GM18519 (cell line): ENCODE results near the gene LMF1.
"Not testable (repeated sequence)": the region's sequence is repeated elsewhere in the genome, so short reads cannot be mapped to it uniquely, and the experiment has no call there.

ENCODE experiments used
- ATAC-seq: cut with Tn5 transposase; IDR thresholded peaks from one replicate; pipeline ENCODE4 v1.9.1; 2021; ENCODE audit warnings: mild to moderate bottlenecking, moderate library complexity; ENCODE audit not compliant: unreplicated experiment, low FRiP score

Gene LMF1

DNA sequence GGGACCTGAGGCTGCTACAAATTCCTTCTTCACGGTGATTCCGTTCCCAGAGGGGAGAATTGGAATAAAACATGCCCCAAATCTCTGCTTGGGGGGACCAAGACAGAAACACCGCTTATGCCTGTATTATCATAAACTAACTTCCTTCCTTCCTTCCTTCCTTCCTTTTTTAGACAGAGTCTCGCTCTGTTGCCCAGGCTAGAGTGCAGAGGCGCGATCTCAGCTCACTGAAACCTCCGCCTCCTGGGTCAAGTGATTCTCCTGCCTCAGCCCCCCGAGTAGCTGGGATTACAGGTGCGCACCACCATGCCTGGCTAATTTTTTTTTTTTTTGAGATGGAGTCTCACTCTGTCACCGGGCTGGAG is 150.8 kb downstream of the LMF1 start:
- not testable (repeated sequence) for ATAC-seq

DNA sequence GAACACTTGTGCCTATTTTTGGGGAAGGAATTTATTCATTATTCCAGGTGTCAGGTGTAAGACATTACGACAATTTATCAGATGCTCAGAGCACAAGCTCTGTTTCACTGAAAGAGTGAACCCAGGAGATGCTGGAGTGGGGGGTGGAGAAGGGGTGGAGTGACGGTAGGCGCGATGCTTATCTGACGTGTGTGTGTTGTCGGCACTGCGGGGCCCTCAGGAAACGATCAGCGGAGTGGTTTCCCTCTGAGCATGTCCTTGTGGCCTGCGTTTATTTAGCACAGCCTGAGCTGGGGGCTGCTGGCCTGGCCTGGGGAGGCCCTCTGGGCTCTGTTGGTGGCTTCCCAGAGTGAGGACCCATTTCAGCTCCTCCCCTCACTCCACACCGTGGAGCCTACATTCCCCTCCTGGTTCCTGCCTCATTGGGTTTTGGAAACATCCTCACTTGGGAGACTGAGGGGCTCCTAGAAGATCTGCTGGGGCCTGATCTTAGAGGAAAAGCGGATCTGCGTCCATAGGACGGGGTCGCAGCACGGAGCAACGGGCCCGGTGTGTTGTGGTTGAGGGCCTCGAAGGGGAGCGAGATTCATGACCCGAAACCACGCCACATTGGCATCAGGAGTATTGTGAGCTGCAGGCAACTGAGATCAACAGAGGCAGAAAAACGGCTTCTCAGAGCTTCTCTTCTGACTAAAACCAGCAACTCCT is 151.3 kb downstream of the LMF1 start:
- ATAC-seq = no peak

DNA sequence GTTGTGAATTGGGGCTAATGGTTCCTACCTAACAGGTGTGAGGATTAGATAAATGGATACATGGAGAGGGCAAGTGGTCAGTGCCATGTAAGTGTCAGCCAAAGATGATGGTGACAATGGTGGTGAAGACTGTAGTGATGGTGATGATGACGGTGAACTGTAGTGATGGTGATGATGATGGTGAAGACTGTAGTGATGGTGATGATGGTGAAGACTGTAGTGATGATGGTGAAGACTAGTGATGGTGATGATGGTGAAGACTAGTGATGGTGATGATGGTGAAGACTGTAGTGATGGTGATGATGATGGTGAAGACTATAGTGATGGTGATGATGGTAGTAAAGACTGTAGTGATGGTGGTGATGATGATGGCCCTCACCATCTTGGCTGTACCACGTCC is 152.2 kb downstream of the LMF1 start:
- ATAC-seq = no peak

DNA sequence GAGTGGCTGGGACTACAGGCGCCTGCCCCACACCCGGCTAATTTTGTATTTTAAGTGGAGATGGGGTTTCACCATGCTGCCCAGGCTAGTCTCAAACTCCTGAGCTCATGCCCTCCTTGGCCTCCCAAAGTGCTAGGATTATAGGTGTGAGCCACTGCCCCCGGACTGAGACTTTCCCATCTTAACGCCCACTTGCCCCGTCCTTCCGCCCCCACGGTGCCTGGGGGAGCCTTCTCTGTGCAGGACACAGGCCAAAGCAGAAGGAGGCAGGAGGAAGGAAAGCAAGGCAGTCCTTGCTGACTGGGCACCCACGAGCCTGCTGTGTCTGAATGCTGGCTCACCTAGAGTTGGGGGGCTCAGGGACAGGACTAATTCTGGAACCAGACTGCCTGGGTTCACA is 152.7 kb downstream of the LMF1 start:
- no peak for ATAC-seq

GRCh38 chr16:817001-817906 is 153.5 kb downstream of the LMF1 start:
- no peak for ATAC-seq

- ATAC-seq = no peak
These were observed 154.9 kb downstream of the LMF1 start for GRCh38 chr16:815861-816260.

DNA sequence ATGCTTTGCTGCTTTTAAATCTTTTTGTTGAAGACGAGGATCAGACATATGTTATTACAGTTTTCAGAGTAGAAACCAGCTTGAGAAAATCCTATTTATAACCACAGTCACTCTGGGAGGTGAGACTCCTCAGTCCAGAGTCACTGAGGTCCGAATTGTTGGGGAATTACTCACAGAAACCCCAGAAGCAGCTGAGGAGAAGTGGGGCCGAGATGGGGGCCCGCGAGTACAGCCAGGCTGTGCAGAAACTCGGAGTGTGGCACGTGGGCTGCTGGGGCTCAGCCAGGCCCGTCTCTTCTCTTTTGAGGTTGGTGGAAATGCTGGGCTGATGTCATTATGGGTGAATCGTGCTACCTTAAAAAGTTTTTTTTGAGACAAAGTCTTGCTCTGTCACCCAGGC is 155.8 kb downstream of the LMF1 start:
- ATAC-seq = no peak

DNA sequence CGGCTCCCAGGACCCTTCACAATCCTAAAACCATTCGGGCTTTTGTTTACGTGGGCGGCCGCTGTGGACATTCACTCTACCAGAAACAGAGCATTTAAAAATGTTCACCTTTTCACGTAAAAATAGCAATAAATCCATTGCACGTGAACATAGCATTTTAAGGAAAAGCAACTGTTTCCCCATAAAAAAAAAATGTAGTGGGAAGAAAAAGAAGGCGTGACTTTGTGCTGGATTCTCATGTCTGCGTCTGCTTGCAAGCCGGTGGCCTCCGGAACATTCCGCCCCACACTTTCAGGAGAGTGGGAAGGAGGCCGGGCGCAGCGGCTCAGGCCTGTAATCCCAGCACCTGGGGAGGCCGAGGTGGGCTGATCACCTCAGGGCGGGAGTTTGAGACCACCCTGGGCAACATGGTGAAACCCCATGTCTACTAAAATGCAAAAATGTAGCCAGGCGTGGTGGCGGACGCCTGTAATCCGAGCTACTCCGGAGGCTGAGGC is 156.8 kb downstream of the LMF1 start:
- ATAC-seq = no peak

- ATAC-seq = no peak
These were observed 157.4 kb downstream of the LMF1 start for GRCh38 chr16:813204-813915.

DNA sequence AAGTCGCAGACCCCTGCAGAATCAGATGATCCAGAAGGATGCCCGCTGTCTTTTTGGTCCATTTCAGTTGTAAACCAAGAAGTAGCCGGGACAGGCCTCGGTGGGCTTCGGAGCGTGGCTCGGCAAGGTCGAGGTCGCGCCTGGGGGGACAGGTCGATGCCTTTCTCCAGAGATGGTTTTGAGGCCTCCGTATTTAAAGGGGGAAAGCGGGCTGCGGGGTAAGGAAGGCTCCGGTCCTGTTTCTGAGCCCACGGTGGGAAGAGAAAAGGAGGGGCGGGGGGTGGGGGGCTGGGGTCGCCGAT is 162.7 kb downstream of the LMF1 start:
- no peak for ATAC-seq

DNA sequence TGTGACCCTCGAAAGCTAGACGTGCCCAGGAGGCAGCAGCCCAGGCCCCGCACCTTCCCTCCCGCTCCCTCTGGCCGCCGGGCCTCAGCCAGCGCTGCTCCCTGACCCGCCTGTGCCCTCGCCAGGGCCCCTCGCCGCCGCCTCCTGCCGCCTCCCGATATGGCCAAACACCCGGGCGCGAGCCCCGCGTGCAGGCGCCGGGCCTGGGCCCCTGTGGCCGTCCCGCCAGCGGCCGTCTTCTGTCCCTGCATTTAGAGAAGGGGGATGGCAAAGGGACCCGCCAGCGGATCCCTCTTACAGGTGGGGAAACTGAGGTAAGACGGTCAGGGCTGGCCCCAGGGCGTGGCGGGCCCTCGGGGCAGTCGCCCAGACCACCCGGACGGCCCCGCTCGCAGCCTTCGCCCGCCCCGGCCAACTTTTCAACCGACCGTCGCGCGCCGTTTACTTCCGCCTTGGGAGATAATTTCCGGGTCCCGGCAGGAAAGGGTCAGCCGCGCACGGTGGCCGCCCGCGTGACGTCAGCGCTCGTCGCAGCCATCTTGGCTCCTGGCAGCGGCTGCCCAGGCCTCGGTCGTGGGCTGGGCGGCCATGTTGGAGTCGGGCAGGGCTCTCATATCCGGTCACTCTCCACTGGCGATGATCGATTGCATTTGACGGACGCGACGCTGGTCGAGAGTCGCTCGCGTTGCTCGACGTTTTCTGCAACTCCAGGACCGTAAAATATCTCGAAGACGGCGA is 163.3 kb downstream of the LMF1 start:
- peak; percentile 48 for ATAC-seq

DNA sequence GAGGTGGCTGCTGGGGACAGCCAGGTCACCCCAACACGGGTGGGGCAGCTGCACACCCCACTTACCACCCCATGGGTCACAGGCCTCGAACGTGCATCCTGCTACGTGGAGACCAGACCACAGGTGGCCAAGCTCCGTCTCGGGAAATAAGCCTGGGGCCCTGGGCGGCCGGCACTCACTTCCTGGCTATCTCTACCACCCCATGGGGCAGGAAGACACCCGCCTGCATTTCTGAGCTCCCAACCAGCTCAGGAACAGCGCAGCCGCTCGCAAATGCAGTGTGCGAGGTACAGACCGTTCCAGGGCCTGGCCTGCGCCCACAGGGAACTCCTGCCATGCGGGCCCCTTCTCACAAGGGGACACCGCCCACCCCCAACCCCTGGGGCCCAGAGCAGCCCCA is 165.3 kb downstream of the LMF1 start:
- no peak for ATAC-seq

- ATAC-seq = no peak
These were observed 166.4 kb downstream of the LMF1 start for GRCh38 chr16:804193-805048.

- ATAC-seq = no peak
These were observed 167.1 kb downstream of the LMF1 start for GRCh38 chr16:803754-804080.
